HG02623 (cell line): ENCODE data around the gene FADS1.
A peak's percentile ranks its signal among the peaks of the same experiment; 100 is the strongest.

Source experiments
- ATAC-seq: cut with Tn5 transposase; IDR thresholded peaks from one replicate; pipeline ENCODE4 v1.9.1; 2021; ENCODE audit warnings: moderate library complexity; ENCODE audit not compliant: unreplicated experiment

FADS1 gene

DNA sequence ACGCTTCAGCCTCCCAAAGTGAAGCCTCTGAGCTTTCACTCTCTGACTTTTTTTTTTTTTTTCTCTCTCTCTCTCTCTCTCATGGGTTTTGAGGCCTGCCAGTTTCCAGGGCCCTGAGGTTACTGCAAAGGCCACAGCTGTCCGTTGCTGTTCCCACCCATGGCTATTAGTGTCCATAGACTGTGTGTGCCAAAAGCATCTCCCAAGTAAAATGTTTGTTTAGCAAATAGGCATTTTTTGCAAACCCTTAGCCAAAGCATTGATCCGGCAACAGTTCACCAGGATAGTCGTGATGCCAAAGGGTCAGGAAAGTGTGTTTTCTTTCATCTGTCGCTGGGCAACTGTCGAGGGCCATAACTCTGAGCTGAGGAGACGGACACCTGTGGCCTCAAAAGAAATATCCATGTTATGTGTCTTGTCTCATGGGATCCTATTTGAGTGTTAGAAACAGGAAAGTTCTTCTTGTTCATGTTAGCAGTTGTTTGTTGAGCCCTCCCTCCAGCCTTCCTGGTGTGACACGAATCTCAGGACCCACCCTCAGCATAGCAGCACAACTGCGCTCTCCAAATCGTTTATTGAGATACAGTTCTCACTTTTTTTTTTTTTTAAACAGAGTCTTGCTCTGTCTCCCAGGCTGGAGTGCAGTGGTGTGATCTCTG lies 29.7 kb upstream of the FADS1 start:
- ATAC-seq = no peak

DNA sequence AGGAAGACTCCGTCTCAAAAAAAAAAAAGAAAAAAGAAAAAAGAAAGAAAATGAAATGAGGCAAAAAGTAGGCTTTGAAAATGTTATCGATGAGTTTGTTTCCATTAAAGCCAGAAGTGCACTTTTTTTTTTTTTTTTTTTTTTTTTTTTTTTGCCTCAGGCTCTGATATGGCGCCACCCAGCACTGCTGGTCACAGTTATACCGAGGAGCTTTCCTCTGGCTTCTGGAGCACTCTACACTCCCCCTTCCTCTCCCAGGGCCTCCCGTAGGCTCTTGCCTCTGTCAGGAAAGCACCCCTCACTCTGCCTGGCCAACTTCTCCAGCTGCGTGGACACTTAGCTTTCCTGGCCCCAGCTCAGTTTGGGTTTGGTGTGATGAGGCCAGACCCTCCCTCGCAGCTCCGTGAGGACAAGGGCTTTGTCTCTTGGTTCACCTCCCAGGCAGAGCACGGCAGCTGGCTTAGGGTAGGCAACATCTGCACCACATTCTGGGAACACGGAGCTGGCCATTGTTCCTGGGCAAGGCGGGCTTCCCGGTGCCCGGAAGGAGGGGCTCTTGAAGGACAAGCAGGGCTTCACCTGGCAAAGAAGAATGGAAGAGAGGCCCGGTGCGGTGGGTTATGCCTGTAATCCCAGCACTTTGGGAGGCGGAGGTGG lies 28.2 kb upstream of the FADS1 start:
- no peak for ATAC-seq

DNA sequence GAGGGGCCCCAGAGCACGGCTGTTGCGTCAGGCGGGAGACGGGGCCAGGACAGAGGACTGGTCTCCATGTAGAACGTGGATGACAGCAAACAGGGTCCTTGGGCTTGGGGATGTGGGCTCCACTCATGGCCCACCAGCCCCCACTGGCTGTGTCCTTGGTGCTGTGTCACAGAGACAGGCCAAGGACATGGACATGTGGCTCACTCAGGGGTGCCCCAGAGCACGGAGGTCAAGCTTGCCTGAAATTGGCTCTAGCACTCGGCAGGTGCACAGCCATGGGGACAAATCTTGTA lies 25.7 kb upstream of the FADS1 start:
- no peak for ATAC-seq

DNA sequence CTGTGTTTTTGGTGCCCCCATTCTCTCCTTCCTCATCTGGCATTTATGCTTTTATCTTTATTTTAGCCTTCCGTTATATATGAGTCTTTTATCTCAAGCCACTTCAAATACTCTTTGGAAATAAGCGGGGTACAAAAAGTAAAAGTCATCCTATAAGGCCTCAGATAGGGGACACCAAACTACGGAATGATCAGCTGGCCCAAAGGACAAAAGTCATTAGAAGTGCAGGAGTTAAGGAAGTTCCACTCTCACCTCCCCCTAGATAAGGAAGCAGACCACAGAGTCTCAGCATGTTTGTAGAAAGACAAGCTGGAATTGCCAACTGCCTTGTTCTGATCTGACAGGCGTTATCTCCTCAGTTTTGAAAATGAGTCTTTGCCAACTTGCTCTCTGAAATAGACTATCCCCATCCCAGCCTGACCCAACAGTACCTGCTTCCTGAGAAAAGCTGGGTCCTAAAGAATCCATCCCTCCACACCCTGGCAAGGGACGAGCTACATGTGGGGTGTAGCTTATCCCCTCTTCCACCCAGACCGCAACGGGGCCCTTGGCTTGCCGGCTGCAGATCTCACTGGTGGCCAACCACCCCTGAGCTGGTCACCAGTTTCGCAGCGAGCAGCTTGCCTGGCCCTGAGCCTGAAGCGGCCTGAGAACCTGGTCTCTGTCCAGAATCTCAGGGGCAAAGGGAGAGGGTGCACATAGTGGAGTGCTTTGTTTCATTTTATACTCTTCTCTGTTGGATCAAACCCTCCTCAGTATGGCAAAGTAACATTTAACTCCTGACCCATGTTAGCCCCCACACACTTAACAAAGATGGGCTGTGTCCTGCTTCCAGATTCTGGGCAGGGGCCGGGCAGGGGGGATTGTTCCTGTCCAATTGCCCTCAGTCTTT lies 25.1 kb upstream of the FADS1 start:
- ATAC-seq = no peak

DNA sequence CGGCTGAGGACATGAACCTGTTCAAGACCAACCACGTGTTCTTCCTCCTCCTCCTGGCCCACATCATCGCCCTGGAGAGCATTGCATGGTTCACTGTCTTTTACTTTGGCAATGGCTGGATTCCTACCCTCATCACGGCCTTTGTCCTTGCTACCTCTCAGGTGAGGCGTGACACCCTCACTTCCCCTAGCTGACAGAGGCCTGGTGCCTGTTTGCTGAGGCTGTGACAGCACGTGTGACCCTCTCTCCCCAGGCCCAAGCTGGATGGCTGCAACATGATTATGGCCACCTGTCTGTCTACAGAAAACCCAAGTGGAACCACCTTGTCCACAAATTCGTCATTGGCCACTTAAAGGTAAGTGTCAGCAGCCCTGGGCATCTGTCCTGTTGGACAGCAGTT lies 23.6 kb upstream of the FADS1 start:
- no peak for ATAC-seq

DNA sequence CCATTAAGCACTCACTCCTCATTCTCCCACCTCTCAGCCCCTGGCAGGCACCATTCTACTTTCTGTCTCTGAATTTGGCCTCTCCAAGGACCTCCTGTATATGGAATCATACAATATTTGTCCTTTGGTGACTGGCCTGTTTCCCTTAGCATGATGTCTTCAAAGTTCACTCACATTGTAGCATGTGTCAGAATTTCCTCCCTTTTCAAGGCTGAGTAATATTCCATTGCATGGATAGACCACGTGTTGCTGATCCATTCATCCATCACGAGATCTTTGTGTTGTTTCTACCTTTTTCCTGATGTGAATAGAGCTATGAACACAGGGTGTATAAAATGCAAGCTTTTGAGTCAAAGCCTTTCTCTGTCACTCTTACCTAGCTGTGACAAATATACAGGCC lies 22.9 kb upstream of the FADS1 start:
- ATAC-seq = no peak

DNA sequence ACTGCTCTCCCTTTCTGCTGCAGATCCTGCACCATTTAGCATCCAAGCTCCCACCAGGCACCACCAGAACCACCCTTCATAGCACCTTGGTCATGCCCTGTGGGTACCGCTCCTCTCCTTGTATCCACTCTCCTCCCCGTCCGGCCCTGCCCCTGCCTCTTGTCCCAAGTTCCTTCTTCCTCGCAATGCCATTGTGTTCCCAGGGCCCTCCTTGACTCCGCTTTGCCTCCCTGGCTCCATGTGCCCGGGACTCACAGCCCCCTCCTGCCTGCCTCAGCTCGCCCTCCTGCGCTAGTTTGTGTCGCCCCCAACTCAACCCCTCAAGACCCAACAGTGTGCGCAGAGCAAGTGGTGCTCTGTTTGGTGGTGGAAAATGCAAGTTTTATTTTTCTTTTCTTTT lies 22.1 kb upstream of the FADS1 start:
- no peak for ATAC-seq

DNA sequence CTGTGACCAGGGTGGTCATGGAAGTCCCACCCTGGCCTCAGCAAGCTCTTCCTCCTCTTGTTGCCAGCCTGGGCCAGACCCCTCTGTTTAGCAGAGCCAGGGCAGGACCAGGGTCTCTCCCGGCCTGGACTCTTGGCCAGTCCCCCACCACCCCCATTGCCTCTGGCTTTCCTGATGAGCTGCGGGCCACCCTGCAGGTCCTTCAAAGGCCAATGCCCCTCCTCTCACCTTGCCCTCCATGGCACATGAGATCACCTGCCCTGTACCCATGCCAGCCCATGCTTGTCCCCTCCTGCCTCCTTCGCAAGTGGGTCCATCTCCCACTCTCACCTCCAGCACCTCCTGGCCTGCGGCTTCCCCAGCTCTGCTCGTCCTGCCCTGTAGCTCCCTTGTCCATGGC lies 21.7 kb upstream of the FADS1 start:
- no peak for ATAC-seq

DNA sequence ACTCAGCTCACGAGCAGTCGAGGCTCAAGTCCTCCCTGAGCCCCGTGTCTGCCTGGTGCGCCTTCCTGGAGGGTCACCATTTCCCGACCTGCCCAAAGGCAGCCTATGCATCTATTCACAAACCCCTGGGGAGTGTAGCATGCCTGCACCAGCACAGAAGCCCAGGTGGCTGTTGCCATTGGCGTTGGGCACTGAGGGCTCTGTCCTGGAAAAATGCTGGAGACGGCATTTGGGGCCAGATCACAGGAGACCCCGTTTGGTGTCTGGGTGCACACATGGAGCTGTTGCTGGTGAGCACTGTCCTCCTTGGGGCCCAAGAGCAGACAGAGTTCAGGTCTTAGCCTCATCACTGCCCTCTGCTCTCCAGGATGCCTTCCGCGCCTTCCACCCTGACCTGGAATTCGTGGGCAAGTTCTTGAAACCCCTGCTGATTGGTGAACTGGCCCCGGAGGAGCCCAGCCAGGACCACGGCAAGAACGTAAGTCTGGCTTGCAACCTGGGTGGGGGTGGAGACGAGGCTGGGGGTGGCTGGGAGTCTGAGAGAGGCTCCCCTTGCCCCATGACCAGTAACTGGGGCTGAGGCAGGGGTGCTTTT lies 20.7 kb upstream of the FADS1 start:
- ATAC-seq = no peak

DNA sequence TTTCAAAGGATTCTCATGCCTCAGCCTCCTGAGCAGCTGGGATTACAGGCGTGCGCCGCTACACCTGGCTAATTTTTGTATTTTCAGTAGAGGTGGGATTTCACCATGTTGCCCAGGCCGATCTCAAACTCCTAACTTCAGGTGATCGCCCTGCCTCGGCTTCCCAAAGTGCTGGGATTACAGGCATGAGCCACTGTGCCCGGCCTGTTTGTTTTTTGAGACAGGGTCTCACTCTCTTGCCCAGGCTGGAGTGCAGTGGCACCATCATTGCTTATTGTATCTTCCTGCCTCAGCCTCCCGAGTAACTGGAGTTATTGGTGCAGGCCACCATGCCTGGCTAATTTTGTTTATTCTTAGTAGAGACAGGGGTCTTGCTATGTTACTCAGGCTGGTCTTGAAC lies 19.4 kb upstream of the FADS1 start:
- ATAC-seq = no peak

DNA sequence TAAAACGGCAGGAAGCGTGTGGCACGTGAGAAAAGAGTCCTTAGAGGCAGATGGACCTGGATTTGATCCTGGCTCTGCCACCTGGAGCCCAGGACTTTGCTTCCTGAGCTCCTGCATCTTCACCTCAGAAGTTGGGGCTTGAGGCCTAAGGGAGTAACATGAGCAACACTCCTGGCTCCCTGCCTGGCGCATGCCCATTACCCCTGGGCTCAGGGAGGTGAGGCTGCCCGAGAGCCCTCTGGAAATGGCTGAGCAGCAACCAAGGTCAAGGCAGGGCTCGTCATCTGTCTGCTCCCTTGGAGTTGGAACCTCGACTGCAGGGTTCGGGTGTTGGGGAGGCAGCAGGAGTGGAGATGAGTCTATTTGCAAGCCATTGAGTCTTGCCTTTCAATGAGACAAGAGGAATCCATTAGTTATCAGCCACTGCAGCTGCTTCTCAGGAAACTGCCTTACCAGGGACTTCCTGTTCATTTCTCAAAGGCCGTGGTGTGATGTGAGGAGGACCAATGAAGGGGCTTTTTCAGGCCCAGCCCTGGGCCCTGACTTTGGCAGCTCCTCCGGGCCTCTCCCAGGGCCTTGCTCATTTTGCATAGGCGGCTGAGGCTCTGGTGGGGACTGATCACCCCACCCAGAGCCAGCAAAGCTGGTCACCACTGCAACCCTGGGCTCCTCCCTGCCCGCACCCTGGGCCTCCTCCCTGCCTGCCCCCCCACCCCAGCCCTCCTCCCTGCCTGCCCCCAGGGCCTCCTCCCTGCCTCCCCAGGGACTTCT lies 17.7 kb upstream of the FADS1 start:
- peak; percentile 88 for ATAC-seq

DNA sequence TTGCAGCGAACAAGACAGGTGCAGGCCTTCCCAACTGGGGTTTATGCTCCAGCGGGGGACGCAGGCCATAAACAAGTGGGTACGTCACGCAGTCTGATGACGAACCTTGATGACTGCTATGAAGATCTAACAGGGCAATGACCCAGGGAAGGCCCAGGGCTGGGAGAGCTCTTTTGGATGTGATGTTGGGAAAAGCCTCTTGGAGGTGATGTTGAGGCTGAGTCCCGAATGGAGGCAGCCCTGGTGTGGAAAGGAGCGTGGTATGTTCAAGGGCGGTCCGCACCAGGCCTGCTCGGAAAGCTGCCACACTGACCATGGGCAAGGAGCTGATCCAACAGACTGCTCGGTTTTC lies 17.1 kb upstream of the FADS1 start:
- no peak for ATAC-seq

DNA sequence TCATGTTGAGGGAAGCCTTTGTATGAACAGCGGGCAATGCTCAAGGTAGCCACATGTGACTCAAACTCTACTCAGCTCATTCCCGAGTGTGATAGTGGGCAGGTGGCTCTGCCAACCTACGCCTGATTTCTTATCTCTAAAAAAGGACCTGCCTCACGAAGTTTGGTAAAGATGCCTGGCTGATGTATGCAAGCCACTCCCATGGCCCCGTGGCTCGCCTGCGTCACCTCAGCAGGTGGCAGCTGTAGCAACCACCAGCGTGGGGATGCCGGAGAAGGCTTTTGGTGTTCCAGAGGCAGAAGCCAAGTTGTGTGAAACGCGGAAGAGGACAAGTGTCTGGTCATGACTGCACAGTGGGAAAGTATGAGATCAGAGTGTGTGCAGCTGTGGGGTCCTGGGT lies 16.7 kb upstream of the FADS1 start:
- ATAC-seq = no peak

DNA sequence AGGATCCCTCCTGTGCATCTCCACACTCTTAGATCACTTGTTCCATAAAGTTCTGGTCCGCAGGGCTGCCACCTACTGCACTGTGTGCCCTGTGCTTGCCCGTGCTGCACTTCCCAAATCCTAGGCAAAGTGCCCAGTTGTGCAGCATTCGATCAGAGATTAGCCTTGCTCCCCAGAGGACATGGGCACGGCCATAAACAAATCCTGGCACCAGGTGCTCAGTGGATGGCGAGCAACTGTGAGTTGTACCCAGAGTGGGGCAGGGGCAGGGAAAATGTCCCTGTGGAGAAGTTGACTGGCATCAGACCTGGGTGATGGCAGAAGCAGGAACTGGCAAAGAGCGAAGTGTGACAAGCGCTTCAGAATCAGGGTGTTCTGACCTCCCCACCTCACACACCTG lies 16.0 kb upstream of the FADS1 start:
- ATAC-seq = no peak

DNA sequence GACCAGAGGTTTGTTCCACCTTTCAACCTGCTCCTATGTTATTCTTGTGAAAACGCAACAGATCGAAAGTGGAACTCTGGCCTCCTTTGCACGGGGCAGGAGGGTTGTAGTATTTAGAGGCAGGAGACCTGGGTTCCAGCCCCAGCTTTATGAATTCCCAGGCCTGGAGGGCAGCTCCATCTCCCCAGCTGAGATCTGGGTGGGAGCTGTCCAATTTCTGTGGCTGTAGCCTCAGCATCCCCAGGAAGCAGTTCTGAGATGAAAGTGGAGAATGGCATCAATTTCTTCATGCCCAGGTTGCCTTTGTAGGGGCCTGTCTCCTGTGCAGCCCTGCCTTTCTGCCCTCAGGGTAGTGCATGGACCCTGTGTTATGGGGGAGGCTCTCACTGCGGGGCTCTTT lies 15.4 kb upstream of the FADS1 start:
- no peak for ATAC-seq

DNA sequence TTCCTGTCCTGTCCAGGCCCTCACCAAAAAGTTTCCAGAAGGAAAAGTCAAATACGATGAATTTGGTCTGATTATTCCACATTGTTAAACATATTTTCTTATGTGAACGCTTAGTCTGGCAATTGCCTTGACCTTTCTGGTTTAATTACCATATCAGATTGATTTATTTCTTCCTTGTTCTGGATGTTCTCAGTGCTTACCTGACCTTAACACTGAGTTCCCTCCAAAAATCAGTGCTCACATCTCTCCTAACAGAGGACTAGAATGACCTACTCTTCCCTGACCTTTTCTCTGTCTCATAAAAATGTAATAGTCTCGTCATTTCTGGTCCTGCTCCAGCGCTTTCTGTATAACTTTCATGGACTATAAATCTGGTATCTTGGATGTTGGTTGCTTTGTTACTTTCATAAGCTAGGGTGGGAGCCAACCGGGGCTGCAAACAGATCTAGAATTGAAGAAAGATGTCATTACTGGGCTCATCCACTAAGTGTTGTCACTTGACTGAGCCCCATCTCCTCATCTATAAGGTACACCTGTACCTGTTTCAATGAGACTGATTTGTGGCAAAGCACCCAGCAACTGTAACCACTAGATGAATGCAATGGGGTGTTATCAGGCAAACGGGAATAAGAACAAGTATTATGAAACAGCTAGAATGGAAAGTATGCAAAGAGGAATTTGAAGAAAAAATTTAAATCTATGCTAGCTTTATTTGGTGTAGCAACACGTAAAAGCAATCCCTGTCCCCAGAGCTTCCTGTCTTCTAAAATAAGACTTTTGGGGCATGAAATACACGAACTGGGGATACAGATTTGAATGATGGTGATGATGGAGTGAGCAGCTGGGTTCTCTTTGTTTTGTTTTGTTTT lies 13.7 kb upstream of the FADS1 start:
- ATAC-seq = no peak

DNA sequence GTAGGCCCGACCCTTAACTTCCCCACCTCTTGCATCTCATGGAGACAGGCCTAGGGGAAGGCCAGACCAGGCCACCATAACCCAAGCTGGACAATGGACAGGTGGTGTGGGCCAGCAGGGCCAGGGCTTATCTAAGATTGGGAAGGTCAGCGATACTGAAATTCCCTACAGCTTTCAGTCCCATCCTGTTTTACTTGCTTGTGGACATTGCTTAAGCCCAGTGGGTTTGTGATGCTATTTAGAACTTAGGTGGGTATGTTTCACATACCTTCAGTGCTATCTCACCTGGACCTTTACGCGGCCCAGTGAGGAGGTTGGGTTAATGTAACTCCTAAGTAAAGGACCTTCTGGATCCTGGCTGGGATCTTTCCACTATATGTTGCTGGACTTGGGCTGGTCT lies 13.0 kb upstream of the FADS1 start:
- no peak for ATAC-seq

DNA sequence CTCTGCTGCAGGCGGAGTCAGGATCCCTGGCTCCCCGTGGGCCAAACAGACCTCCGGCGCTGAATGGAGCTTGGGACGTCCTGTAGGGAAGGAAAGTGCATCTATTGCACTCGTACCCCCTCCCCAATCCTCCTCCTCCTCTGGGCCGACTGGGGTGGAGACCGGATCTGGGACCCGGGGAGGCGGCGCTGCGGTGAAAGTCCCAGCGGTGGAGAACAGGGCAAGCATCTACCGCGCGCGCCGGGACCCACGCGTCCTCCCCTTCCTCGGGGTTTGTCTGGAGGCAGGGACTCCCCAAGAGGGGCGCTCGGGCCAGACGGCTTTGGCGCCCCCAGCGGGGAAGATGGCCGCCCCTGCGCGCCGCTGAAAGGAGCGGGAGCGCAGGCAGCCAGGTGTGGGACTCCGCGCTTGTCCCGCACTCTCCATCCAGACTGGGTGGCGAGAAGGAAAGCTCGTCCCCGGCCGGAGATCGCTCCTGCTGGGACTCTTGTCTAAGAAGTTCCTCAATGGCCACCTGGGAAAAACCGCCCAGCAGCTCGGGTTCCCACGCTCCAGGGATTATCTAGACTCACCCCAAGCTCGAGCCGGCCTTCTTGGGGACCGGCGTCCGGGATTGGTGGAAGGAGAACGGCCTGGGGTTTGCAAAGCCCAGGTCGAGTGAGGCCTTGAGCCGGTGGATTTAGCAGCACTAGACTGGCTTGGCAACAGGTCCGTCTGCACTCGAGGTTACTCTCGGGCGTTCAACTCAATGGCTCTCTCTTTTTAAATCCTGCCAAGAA lies 12.0 kb upstream of the FADS1 start:
- no peak for ATAC-seq

DNA sequence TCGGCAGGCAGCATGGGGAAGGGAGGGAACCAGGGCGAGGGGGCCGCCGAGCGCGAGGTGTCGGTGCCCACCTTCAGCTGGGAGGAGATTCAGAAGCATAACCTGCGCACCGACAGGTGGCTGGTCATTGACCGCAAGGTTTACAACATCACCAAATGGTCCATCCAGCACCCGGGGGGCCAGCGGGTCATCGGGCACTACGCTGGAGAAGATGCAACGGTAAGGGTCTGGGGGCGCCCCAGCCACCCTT lies 11.5 kb upstream of the FADS1 start:
- no peak for ATAC-seq
